Left kidney (tissue), 8 donors: ENCODE measurements around the gene DOK3. TPM values are rescaled to one million over a fixed set of nuclear protein-coding genes. Genes with fewer than 3 reads are reported as not detected.

Source experiments
- DNase-seq: peaks from one replicate; pipeline ENCODE4 v3.0.0-alpha.2; 2013
- long read RNA-seq, 8 donors: transcript quantifications; one replicate each; lab custom pipeline, GENCODE V29; 2026
- polyA plus RNA-seq: library from polyadenylated mRNA; unstranded; fragments of 120-200 nt; gene quantifications from one replicate; pipeline ENCODE4 v1.2.1, GENCODE V29; 2013; ENCODE audit not compliant: insufficient read length

DOK3 gene, protein sequence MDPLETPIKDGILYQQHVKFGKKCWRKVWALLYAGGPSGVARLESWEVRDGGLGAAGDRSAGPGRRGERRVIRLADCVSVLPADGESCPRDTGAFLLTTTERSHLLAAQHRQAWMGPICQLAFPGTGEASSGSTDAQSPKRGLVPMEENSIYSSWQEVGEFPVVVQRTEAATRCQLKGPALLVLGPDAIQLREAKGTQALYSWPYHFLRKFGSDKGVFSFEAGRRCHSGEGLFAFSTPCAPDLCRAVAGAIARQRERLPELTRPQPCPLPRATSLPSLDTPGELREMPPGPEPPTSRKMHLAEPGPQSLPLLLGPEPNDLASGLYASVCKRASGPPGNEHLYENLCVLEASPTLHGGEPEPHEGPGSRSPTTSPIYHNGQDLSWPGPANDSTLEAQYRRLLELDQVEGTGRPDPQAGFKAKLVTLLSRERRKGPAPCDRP
- polyA plus RNA-seq = 5.3 TPM
- long read RNA-seq, donor 1 = 0 reads
- long read RNA-seq, donor 2 = 0 reads
- long read RNA-seq, donor 3 = 0 reads
- long read RNA-seq, donor 4 = 0 reads
- long read RNA-seq, donor 5 = 0 reads
- long read RNA-seq, donor 6, partial matches to known transcripts = 0 of 1 reads
- long read RNA-seq, donor 6, other reads (novel, unspliced or antisense) = 0 of 1 reads
- long read RNA-seq, donor 7 = 0 reads
- long read RNA-seq, donor 8 = 0 reads

DNA sequence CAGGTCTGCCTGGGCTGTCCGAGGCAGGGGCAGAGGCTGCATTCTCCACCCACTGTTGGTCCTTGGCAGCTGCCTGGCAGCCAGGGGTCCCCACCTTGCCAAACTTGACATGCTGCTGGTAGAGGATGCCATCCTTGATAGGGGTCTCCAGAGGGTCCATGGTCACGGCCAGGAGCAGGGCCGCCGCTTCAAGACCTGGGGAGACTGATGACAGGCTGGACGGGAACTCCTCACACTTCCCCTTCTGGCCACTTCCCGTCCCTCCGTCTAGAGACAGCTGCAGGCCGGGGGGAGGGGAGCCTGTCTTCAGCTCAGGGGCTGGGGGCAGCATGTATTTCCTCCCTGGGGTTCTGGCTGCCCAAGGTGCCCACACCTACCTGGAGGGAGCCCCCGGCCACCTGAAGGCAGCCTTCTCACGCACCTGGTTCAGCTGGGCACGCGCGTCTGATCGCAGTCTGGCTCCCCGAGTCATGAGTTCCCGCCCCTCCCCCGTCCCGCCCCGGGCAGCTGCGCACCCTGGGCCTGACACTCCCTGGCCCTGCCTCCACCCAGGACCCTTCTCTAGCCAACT lies at the start of gene DOK3:
DOK3 (minus strand) TSS at position 446 of the 571 bp plus-strand sequence; CDS start at position 160, 286 bp downstream.
- no peak for DNase-seq

DNA sequence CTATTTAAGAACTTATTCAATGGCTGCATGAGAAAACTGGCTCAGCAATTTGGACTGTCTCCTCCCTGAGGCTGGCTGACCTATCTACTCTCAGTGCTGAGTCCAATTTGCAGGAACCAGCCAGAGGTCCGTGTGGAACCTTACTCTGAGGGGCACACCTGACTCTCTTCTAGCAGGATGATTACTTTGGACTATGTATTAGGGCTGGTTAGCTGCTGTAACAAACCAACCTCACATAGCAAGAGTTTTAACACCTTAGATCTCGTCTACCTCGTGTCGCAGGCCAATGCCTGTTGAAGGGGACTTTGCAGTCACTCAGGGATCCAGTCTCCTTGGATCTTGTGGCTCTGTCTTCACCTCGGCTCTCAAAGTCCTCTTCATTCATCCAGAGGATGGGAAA lies 48.2 kb upstream of the DOK3 start:
- DNase-seq = no peak

DNA sequence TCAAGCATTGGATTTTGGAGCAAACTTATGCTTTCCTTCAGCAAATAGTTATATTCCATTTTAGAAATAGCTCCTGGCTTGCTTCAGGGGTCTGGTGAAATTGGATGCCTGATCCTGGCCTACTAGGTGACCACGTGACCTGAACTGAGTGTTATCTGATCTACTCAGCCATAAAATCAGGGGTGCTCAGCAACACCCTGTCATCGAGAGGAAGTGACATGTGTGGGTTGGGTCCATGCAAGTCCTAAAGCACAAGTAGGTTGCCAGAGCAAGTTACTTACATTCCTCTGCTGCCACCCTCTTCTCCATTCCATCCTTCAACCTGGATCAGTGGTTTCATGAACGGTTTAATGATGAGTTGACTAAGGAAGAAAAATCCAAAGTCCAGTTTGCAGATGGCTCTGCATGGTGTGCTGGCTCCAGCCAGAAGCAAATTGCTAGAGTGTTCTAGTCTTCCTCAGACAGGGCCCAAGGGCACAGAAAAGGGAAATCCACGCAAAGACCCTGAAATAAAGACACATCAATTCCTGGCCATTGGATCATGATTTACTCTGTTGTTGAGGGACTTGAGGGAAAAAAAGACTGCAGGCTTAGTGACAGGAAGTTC lies 47.5 kb upstream of the DOK3 start:
- DNase-seq = peak; percentile 30

DNA sequence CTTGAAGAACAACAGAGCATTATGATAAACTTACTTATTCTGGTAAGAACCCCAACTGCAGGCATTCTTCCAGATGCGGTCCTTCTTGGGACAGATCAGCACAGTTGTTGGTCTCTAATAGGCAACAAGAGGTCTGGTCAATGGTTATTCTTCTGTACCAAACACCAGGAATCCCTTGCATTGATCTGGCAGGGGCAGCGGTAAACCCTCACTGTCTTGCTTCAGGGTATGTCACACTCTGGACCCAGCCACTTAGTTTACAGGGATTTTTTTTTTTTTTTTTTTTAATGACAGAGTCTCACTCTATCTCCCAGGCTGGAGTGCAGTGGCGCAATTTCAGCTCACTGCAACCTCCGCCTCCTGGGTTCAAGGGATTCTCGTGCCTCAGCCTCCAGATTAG lies 46.0 kb upstream of the DOK3 start:
- no peak for DNase-seq

DNA sequence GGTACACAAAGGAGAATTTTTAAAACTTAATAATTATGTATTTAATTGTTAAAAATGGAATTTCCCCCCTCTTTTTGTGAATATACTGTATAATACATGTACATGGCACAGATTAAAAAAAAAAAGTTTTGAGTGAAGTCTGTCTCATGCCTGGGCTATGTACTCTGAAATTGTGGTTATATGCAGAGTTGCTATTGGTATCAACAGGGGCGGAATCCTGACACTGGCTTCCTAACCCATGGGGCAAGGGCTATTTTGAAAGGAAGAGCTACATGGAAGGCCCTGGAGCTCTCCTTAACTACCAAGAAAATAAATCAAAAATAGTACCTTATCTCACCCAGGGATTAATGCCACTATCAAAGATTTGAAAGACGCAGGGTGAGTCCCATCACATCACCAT lies 45.6 kb upstream of the DOK3 start:
- DNase-seq = no peak

DNA sequence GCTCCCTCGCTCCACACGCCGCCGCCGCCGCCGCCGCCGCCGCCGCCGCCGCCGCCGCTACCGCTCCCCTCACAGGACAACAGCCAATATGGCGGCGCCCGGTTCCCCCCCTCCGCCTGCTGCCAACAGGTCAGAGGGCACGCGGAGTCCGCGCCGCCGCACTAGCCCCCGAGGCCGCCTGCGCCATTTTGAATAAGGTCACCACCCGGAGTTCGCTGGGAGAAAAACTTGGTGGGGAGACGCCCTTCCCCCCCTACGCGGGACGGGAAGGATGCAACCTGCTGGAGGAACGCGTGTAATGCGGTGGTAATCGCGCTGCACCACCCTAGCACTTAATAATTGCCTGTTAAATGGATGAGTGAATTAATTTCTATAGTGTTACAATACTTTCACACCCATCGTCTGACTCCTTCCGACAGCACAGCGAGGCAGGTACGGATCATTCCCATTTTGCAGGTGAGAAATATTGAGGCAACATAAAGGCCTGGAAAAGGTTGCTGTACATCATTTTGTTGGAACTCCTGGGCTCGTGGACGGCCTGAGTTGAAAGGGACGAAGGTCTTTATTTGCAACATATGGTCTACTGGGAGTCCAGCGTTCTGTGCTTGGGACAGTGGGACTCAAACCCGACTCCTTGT lies 45.0 kb upstream of the DOK3 start, which contains the start of gene FAM193B:
FAM193B (minus strand) TSS at position 90 of the 638 bp plus-strand sequence. CDS start 105 bp downstream, outside the sequence.
- peak; percentile 89 for DNase-seq

DNA sequence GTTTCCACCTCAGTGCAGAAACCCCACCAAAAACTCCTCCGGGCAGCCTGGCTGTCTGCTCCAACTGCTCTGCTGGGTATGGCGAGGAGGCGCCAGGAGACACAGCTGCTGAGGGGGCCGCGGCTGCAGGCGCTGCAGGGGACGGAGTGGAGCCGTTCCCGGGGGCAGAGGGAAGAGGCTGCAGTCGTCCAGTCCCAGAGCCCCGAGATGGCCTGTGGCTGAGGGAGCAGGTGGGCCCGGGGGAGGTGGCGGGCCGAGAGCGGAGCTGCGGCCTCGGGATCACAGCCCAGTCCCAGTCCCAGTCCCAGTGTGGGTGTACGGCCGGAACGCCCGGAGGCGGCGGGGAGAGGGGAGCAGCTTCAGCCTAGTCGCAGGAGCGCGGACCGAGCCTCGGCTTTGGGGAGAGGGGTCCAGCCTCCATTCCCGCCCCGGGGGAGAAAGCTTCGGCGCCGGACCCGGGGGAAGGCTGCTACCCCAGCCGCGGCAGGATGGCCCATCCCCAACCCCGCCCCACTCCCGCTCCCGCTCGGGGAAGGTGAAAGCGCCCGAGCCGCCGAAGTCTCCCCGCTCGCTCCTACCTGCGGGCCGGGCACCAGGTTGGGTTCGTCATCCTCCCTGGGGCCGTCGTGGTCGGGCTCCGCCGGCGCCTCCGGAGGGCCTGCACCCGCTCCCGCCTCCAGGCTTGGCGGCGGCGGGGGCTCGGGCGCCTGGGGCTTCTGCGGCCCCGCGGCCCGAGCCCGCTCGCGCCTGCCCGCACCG lies 44.2 kb upstream of the DOK3 start:
- DNase-seq = no peak

DNA sequence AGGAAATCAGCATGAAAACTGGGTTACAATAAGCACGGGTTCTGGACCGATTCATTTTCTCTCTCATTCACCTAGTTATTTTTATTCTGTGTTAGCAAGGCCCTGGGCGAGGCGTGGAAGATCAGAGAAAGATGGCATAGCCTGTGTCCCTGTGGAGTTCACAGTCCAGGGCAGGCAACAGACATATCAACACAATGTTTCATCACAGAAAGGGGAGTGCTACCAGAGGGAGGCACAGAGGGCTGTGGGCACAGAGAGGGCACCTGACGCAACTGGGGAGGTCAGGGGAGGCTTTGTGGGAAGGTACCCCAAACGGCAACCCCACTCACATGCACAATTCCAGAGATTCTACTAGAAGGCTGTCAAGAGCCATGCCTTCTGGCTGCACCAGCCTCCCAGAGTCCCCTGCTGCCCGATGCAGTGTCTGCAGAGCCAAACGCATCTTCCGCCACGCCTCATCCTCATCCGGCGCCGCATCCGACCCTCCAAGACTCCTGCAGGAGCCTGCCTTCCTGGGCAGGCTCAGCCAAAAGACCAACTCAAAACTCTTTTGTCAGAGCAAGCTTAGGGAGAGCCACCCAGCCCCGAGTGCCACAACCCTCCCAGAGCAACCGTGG lies 43.3 kb upstream of the DOK3 start:
- DNase-seq = no peak

DNA sequence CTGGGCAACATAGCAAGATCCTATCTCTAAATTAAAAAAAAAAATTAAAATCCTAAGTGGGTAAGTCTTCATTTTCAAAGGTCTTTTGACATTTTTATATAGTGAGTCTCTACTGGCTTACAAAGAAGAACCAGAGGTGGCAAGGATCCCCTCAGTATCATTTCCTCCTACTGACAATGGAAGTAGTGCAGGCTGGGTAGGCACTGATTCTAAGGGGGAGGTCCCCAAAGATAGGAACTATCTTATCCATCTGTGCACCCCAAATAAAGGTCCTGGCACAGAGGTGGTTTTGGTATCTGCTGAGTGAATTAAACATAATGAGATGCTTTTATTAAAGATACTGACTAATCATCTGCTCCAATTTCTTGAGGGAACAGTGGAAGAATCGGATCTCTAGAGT lies 40.5 kb upstream of the DOK3 start:
- DNase-seq = no peak

DNA sequence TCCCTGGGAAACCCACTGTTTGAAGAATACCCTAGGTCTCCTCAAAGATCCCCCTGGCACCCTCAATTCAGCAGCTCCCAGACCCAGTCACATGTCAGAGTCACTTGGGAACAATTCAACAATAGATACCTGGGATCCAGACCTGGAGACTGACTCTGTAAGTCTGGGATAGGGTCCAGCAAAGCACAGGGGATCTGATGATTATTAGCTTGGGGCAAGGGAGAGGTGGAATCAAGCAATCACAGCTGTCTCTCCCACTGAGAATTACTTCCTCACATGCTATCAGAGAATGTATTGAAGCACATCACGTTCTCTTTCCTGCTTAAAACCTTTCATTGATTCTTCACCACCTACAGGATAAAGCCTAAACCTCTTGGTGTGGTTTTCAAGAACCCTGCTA lies 38.9 kb upstream of the DOK3 start:
- DNase-seq = no peak

DNA sequence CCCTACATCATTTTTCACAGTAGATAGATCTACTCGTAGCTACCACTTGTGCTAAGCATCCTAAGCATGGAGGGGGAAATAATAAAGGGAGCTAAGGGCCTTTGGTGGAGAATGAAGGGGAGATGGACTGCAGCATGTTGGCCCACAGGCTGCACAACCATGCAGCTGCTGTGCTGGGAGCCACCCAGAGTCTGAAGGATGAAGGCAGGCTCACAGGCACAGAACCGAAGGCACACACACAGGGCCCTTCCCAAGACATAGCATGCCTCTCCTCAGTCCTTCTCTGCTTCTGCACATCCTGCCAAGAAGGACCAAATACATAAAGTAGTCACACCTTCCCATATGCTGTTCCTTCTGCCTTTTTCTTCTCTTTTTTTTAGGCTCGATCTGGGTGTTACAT lies 38.1 kb upstream of the DOK3 start:
- DNase-seq = no peak

DNA sequence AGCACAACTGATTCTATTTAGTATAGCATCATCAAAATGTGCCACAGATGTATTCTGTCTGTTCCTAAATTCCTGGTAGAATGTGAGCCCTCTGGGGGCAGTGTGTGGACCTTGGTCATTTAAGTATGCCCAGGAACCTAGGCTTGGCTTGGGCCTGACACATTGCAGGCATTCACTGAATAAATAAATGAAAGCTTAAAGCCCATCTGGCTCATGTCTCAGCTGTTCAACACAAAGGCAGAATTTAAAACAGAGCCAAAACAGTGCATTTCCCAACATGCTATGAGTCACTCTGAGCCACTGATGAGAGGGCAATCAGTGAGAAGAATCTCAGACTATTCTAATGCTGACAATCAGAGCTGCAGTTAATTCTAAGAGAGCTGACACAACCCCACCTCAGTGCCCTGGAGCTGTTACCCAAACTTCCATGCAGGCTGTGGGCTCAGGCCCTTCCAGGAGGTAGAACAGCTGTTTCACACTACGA lies 36.7 kb upstream of the DOK3 start:
- no peak for DNase-seq

DNA sequence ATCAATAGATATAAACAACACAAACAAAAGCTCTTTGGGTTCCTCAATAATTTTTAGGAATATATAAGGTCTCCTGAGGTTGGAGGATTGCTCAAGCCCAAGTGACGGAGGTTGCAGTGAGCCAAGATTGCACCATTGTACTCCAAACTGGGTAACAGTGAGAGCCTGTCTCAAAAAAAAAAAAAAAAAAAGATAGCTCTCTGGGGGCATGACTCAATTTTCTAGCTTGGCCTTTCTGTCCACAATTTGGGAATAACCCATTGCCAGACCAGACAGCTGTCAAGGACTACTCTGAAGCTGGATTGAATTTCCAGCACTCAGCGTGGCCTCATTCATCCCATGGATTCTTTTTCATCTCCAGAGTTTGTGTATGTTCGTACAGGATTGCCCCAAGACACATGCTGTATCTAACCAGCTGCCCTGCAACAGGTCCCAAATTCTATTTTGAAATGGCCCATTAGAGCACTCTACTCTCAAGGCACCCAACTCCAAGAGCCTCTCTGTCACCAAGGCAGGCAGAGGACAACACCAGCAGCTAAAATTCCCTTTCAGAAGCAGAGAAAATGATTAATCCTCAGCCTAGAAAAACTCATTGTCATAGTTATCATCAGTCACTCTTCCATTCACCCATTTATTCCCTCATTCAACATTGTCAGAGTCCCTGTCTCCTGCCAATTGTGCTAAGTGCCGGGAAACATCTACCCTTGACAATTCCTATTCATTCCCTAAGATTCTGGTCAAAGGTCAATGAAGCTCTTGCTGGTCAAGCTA lies 36.0 kb upstream of the DOK3 start:
- no peak for DNase-seq

DNA sequence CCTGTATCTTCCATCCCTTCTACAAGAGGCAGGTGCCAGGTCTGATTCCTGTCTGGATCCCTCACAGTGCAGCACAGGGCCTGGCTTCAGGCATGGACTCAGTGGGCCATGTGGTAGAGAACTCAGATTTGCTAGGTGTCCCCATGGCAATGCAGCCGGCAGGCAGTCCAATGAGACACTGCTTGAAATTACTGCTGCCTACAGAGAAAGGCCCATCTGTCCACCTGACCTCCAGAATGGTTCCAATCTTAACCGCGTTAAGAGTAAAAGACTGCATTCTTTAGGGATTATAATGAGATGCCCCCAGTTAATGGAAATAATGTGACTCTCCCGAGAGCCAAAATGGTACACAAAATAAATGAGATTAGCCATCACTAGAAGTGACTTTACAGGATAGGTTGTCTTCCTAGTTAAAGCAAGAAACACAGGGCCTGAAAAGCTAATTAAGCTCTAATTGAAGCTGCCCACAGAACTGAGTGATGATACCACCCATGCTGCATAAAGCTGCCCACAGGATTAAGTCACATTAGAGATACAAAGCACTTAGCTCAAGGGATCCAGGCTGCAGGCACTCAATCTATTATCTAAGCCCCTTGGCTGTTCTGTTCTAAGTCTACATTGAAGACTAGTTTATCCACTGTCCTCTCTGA lies 33.3 kb upstream of the DOK3 start:
- no peak for DNase-seq

DNA sequence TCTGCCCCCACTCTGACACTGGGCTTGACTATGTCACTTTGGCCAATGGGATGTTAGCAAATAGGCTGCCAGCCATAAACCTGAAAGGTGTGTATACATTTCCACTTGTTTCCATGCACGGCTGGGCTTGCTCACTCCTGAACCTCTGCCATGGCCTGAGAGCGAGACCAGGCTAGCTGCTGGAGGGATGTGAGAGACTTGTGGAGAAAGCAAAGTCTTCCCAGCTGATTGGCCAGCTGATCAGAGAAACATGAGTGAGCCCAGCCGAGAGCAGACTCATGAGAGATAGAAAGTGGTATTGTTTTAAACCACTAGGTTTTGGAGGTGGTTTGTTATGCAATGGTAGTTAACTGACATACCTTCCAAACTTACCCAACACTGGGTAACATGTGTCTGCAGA lies 30.8 kb upstream of the DOK3 start:
- no peak for DNase-seq

DNA sequence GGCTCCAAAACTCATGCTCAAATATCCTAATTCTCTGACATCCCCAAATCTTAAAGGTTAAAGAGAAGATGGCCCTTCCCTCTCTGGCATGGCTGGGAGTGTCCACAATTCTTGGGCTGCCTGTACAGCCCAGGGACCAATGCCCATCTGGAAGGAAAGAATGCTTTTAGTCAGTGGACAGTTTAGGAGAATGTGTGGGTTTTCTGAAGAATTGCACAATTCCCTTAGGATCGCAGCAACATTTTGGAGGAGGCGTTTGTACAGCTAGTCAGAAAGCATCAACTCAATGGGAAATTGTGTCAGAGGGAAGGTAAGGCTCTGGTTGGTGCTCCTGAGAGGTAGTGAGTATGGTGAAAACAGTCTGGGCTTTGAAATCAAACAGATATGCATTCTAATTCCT lies 29.8 kb upstream of the DOK3 start:
- DNase-seq = no peak

DNA sequence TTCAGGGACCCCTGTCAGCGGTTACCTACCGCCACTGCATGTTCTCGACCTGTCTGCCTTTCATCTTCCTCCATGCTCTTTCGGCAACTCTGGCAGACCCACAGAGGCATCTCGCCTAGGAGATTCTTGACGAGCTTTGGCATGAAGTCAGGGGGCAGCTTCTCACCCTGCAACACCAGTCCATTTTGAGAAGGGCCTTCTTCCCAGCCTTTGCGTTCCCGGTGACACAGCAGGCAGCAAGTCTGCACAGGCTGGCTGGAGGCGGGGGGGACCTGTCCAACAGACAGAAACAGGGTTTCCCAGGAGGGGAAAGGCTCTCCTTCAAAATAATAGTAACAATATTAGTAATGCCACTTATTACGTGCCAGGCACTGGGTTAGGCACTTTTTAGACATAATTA lies 29.2 kb upstream of the DOK3 start:
- no peak for DNase-seq

DNA sequence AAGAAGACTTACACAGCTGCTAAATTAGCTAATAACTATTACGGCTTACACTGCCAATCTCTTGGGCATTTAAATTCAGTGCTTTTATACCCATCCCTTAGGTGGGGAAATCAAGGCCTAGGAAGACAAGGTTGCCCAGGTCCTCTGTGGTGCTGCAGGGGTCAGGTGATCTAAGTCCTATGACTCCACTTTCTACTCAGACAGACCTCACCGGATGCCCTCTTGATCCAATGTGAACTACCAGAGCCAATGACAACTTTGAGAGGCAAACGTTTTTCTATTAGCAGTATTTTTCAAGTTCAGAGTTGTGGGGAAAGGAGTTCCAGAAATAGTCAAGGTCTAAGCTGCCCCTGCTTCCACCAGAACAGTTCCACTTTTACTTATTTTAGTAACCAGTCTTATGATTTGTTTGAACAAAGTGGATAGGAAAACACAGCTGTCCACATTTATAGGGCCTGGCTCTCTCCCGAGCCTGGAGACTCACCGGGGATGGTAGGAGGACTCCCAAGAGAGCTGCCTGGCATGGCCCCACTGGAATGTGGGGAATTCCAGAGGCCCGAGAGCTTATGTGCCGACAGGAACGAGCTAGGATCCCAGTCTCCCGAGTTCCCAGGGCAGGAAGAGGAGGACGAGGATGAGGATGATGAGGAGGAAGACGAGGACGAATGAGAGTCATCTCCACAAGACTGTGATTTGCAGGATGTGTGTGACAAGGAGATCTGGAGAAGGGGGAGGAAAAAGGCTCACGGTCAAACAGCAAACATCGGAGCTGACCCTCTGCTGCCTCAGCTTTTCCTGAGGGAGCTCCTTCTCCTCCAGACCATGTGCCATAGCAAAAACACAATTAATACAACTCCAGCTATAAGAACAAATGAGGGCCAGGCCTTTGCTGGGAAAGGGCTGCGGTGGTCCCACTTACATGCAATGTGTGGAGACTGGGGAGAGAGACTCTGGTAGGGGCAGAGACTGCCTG lies 28.0 kb upstream of the DOK3 start:
- no peak for DNase-seq
